Measurements from ENCODE around the gene PRSS53. TPM values are rescaled to one million over a fixed set of nuclear protein-coding genes. Genes with fewer than 3 reads are reported as not detected.

Gene PRSS53
- polyA plus RNA-seq, 12 donors, result 1.8 to 16.4 (median 4.6) TPM; not detected in 1

DNA sequence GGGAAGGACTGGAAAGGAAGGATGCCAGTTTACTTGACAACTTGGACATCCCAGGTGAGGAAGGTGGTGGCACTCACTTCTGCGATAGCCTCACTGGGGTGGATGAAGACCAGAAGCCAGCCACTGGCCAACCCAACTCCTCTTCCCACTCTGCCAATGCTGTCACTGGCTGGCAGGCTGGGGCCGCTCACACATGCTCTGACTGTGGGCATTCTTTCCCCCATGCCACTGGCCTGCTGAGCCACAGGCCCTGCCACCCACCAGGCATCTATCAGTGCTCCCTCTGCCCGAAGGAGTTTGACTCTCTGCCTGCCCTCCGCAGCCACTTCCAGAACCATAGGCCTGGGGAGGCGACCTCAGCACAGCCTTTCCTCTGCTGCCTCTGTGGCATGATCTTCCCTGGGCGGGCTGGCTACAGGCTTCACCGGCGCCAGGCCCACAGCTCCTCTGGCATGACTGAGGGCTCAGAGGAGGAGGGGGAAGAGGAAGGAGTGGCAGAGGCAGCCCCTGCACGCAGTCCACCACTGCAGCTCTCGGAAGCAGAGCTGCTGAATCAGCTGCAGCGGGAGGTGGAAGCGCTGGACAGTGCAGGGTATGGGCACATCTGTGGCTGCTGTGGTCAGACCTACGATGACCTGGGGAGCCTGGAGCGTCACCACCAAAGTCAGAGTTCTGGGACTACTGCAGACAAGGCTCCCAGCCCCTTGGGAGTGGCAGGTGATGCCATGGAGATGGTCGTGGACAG lies 10.0 kb downstream of the PRSS53 start:
- no peak for DNase-seq

DNA sequence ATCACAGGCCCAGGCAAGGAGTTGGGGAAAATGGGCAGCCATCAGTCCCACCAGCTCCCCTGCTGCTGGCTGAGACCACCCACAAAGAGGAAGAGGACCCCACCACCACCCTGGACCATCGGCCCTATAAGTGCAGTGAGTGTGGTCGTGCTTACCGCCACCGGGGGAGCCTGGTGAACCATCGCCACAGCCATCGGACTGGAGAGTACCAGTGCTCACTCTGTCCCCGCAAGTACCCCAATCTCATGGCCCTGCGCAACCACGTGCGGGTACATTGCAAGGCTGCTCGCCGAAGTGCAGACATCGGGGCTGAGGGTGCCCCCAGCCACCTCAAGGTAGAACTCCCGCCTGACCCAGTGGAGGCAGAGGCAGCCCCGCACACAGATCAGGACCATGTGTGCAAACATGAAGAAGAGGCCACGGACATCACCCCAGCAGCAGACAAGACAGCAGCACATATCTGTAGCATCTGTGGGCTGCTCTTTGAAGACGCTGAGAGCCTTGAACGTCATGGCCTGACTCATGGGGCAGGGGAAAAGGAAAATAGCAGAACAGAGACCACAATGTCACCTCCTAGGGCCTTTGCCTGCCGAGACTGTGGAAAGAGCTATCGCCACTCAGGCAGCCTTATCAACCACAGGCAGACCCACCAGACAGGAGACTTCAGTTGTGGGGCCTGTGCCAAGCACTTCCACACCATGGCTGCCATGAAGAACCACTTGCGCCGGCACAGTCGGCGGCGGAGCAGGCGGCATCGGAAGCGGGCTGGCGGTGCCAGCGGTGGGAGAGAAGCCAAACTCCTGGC lies 10.9 kb downstream of the PRSS53 start:
- DNase-seq, result no peak

GRCh38 chr16:31077024-31077423 lies 11.7 kb downstream of the PRSS53 start:
- no peak for DNase-seq

DNA sequence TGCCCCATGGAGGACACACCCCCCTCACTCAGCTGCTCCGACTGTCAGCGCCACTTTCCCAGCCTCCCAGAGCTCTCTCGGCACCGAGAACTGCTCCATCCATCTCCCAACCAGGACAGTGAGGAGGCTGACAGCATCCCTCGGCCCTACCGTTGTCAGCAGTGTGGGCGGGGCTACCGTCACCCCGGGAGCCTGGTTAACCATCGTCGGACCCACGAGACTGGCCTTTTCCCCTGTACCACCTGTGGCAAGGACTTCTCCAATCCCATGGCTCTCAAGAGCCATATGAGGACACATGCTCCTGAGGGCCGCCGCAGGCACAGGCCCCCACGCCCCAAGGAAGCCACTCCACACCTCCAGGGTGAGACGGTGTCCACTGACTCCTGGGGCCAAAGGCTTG lies 12.4 kb downstream of the PRSS53 start:
- DNase-seq, result no peak

DNA sequence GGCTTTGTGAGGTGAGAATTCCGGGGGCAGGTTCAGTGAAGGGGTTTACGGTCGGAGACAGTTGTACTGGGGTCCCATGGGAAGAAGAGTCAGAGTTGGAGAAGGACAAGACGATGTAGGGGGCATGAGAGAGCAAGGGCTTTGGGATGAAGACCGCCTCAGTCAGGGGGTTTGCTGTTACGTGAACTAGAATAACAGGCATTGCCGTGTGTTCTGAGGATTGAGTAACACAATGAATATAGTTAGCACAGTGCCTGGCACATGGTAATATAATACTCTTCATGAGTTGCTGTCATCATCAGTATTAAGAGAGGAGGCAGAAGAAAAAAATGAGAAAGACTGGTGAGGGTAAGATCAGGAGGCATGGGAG lies 13.9 kb downstream of the PRSS53 start:
- DNase-seq, result no peak

DNA sequence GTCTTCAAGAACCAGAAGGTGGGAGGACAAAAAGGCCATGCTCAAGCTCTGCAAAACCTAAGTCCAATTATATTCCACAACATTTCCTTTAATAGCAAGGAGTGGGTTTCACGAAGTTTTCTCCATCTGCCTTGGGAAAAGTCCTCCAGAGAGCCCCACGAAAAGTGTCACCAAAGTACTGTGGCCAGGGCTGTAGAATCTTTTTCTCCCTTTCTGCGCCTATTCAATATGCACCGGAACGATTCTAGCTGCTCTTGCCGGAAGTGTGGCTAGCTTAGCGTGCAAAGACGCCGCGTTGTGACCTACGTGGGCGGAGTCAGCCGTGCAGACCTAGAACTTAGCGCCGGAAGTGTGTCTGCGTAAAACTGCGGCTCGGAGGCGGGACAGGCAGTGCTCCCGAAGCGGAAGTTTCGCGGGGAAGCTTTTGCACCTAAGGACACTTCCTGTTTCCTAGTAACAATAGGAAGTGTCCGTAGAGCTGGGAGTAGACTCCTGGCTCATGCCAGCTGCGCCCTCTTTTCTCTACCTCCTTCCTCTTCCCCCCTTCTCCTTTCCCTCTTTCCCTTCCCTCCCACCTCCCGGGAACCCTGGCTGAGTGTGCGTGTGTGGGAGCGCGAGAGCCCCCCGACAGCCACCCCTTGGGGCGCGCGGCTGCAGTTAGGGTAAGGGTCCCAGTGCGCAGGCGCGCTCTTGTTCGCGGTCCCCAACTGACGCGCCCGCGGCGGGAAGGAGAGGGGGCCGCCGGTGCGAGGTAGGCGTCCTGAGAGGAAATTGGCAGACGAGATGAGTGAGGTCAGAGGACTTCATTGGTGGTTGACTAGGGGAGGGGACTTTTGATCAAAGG lies 14.6 kb downstream of the PRSS53 start, which contains the start of the genes ZNF646 and ZNF668:
TSS of gene ZNF646 (plus strand) at position 453 of the 844 bp plus-strand sequence. CDS start 1,903 bp downstream, outside the sequence.
TSS of gene ZNF668 (minus strand) at position 271 of the 844 bp plus-strand sequence. CDS start 9,781 bp downstream, outside the sequence.
- peak; percentile 99 for DNase-seq

- DNase-seq, result peak; percentile 95
These were observed 15.4 kb downstream of the PRSS53 start for GRCh38 chr16:31073142-31073969.

- no peak for DNase-seq
These were observed 16.1 kb downstream of the PRSS53 start for GRCh38 chr16:31072540-31073141.

GRCh38 chr16:31071861-31072260 lies 16.9 kb downstream of the PRSS53 start:
- DNase-seq, result peak; percentile 70

DNA sequence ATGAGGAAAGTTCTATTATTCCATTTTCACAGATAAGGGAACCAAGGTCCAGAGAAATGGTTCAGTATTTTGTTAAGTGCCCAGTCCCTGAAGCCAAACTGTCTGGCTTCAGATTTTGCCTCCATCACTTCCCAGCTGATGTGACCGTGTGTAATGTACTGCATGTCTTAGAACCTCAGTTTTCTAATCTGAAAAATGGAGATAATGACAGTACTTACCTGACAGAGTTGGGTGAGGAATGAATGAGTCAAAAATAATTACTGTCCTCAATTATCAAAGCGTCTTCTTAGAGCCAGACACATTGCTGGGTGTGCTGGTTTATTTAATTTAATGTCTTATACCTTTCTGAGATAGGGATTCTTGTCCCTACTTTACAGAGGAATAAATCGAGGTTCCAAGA lies 21.4 kb downstream of the PRSS53 start:
- no peak for DNase-seq

GRCh38 chr16:31064882-31065461 lies 23.8 kb downstream of the PRSS53 start:
- DNase-seq, result peak; percentile 93

DNA sequence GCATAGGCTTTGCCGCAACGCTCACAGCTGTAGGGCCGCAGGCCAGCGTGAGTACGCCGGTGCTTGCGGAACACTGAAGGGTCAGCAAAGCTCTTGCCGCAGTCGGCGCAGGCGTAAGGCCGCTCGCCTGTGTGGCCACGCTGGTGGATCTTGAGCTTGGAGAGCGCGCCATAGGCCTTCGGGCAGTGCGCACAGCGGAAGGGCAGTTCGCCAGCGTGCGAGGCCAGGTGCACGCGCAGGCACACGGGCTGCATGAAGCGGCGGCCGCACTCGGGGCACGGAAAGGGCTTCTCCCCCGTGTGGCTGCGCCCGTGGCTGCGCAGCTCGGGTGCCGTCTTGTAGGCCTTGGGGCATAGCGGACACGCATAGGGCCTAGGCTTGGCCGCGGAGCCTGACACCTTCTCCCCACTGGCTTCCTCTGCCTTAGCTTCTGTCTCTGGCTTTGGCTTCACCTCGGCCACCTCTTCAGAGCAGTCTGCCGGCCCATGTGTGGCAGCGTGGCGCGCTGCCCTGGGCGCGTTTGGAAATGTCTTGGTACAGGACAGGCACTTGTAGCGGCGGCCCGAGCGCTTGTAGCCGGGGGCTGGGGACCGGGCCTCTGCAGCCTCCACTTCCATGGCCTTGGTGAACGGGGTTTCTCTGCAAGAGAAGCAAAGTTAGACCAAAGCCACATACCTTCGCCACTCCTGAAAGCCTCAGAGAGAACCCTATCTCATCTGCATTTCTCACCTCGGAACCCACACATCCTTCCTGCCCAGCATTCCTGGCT lies 24.7 kb downstream of the PRSS53 start:
- no peak for DNase-seq

DNA sequence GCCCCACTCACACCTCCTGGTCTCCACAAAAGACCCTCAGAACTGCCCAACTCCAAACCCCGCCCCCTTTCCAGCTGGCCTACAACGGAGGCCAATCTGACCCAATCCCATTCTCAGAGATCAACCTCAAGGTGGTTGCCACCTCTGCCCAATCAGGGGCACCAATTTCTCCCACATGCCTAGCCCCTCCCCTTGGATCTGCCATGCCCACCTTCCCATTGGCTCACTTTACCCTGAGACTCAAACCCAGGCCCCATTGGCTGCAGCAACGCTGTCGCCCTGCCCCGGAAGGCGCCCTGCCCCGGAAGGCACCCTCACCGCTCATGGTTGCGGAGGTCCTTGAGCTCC lies 25.3 kb downstream of the PRSS53 start:
- DNase-seq, result no peak

- DNase-seq, result no peak
These were observed 26.8 kb downstream of the PRSS53 start for GRCh38 chr16:31061813-31062440.

- DNase-seq, result no peak
These were observed 27.5 kb downstream of the PRSS53 start for GRCh38 chr16:31061126-31061812.

DNA sequence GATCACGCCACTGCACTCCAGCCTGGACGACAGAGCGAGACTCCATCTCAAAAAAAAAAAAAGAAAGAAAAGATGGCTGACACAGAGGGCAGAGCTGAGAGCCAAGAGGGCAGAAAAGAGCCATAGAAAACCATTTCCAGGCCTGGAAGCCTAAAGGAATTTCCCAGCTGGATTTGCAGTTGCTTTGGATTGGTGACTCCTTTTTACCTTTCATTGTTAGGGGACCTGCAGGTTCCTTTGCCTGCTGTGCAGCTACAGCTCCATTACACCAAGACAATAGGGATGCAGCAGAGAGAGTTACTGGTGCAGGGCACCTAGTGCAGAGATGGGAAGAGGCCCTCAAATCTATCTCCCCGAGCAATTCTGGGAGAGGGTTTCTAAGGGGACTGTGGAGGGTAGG lies 33.1 kb downstream of the PRSS53 start:
- no peak for DNase-seq

GRCh38 chr16:31052114-31052513 lies 36.6 kb downstream of the PRSS53 start:
- no peak for DNase-seq

DNA sequence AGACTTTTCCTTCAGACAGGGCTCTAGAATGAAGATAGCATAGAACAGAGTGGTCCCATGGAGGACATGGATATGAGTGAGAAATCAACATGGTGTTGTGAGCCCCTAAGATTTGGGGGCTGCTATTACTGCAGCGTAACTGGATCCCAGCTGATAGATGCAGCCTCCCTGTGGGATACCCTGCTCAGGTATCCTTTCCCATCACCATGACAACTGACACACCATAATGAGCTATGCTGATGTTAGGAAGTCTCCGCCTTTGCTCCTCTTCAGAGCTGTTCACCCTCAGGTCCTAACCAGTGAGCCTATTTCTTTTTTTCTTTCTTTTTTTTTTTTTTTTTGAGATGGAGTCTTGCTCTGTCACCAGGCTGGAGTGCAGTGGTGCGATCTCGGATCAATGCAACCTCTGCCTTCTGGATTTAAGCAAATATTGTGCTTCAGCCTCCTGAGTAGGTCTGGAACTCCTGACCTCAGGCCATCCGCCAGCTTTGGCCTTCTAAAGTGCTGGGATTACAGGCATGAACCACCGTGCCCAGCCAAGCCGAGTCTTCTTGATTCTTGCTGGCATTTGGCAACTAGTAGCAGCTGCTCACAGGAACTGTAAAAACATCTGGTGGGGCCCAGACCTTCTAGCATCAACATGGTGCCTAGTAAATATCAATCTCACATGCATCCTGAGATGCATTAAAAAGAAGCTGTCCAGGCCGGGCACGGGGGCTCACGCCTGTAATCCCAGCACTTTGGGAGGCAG lies 38.3 kb downstream of the PRSS53 start:
- DNase-seq, result no peak

Data from muscle of arm (tissue), 12 donors.